ENCODE results near the gene KIRREL1.

Gene KIRREL1

GRCh38 chr1:157993147-157993917, at the start of gene KIRREL1:
TSS of gene KIRREL1 (plus strand) at chr1:157993645. CDS start at chr1:157993677, 32 bp downstream.
- DNase-seq (ENCODE audit: low read depth), result no peak

- DNase-seq (ENCODE audit: low read depth), result no peak
These were observed 48.7 kb upstream of the KIRREL1 start for GRCh38 chr1:157944663-157945280.

GRCh38 chr1:157948312-157949073, 45.0 kb upstream of the KIRREL1 start:
- no peak for DNase-seq (ENCODE audit: low read depth)

GRCh38 chr1:157949074-157949354, 44.4 kb upstream of the KIRREL1 start:
- no peak for DNase-seq (ENCODE audit: low read depth)

GRCh38 chr1:157951230-157951629, 42.2 kb upstream of the KIRREL1 start:
- no peak for DNase-seq (ENCODE audit: low read depth)

- no peak for DNase-seq (ENCODE audit: low read depth)
These were observed 40.8 kb upstream of the KIRREL1 start for GRCh38 chr1:157952601-157953000.

GRCh38 chr1:157955221-157955620, 38.2 kb upstream of the KIRREL1 start:
- no peak for DNase-seq (ENCODE audit: low read depth)

GRCh38 chr1:157955857-157956256, 37.6 kb upstream of the KIRREL1 start:
- DNase-seq (ENCODE audit: low read depth), result no peak

- no peak for DNase-seq (ENCODE audit: low read depth)
These were observed 36.7 kb upstream of the KIRREL1 start for GRCh38 chr1:157956732-157957131.

- DNase-seq (ENCODE audit: low read depth), result no peak
These were observed 35.2 kb upstream of the KIRREL1 start for GRCh38 chr1:157958263-157958662.

- no peak for DNase-seq (ENCODE audit: low read depth)
These were observed 33.7 kb upstream of the KIRREL1 start for GRCh38 chr1:157959750-157960149.

- no peak for DNase-seq (ENCODE audit: low read depth)
These were observed 32.7 kb upstream of the KIRREL1 start for GRCh38 chr1:157960773-157961172.

GRCh38 chr1:157961805-157962762, 31.4 kb upstream of the KIRREL1 start:
- no peak for DNase-seq (ENCODE audit: low read depth)

- DNase-seq (ENCODE audit: low read depth), result no peak
These were observed 29.7 kb upstream of the KIRREL1 start for GRCh38 chr1:157963713-157964112.

- DNase-seq (ENCODE audit: low read depth), result no peak
These were observed 27.9 kb upstream of the KIRREL1 start for GRCh38 chr1:157965584-157965983.

GRCh38 chr1:157966031-157966537, 27.4 kb upstream of the KIRREL1 start:
- DNase-seq (ENCODE audit: low read depth), result no peak

GRCh38 chr1:157967205-157967604, 26.2 kb upstream of the KIRREL1 start:
- DNase-seq (ENCODE audit: low read depth), result no peak

- peak; percentile 70 for DNase-seq (ENCODE audit: low read depth)
These were observed 24.9 kb upstream of the KIRREL1 start for GRCh38 chr1:157968508-157968907.

- DNase-seq (ENCODE audit: low read depth), result peak; percentile 73
These were observed 24.5 kb upstream of the KIRREL1 start for GRCh38 chr1:157968946-157969345.

- no peak for DNase-seq (ENCODE audit: low read depth)
These were observed 23.6 kb upstream of the KIRREL1 start for GRCh38 chr1:157969697-157970485.

- DNase-seq (ENCODE audit: low read depth), result no peak
These were observed 21.7 kb upstream of the KIRREL1 start for GRCh38 chr1:157971769-157972168.

All from GM04503 (cell line).